Peyer's patch (tissue), 4 donors: ENCODE measurements around the gene CACTIN.

ENCODE experiments used
- CTCF ChIP-seq, 6 experiments: fragments of 450-650 bp in 4 of 6; fragments of 200-600 bp in 2 of 6; sonication (generic) in 1 of 6; IDR thresholded peaks; one replicate each; pipeline ENCODE4 v1.5.1; 2017 to 2019; ENCODE audit warnings: antibody characterized with exemption in 6 of 6, mild to moderate bottlenecking in 3 of 6, moderate library complexity in 1 of 6
- POLR2A ChIP-seq, 2 donors: fragments of 450-650 bp; IDR thresholded peaks; one replicate each; pipeline ENCODE4 v1.5.1; 2017; ENCODE audit warnings: antibody characterized with exemption in 2 of 2, mild to moderate bottlenecking in 2 of 2, moderate library complexity in 2 of 2

- TF ChIP-seq CTCF (IDR thresholded peaks at IDR 0.05) = no peak
- no peak for TF ChIP-seq POLR2A (IDR thresholded peaks at IDR 0.05)
Observed at GRCh38 chr19:3570606-3571011, 56.0 kb downstream of the CACTIN start.
